DMS114 treated with DMSO at 0.1 percent for 48 hours (cell line): ENCODE results near the gene ACBD6.
A peak's percentile ranks its signal among the peaks of the same experiment; 100 is the strongest.

ENCODE experiments used
- DNase-seq: peaks from one replicate; lab custom pipeline; 2025; ENCODE audit not compliant: unreplicated experiment; lab: John Stamatoyannopoulos, UW

ACBD6 gene

DNA sequence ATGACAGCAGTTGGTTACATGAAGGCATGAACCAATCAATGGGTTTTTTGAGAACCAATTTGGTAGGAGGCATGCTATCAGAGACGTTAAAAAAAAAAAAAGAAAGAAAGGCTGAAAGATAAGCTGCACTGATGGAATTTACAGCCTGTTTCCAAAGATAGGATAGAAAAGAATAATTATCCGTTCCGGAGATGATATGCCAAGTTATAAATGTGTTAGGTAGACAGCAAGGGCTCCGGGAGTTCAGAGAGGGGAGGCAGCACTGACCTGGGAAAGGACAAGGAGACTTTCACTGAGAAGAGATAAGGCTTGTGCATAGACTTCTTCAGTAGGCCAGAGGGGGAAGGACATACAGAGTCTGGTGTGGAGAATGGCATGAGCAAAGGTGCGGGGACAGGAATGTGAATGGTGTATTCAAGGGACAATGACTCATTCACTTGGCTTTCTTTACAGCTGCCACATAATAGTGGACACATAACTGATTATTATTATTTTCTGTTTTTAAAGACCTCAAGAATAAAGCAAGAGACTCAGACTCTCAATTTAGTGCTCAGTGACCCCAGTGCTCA is 24.8 kb upstream of the ACBD6 start:
- no peak for DNase-seq

DNA sequence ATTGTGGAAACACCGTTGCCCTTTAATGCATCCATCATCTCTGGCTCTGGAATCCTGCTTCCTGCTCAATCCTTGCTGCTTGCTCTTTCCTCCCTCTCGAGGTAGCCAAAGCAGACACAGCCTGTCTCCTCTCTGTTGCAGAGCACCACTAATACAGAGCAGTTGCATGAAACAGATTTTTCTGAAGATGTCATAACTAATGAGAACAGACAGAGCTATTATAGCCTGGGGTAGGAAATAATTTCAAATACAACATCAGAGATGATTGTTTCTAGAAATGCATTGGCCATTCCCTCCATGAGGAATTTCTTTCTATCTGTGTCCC is 23.3 kb upstream of the ACBD6 start:
- DNase-seq, result no peak

DNA sequence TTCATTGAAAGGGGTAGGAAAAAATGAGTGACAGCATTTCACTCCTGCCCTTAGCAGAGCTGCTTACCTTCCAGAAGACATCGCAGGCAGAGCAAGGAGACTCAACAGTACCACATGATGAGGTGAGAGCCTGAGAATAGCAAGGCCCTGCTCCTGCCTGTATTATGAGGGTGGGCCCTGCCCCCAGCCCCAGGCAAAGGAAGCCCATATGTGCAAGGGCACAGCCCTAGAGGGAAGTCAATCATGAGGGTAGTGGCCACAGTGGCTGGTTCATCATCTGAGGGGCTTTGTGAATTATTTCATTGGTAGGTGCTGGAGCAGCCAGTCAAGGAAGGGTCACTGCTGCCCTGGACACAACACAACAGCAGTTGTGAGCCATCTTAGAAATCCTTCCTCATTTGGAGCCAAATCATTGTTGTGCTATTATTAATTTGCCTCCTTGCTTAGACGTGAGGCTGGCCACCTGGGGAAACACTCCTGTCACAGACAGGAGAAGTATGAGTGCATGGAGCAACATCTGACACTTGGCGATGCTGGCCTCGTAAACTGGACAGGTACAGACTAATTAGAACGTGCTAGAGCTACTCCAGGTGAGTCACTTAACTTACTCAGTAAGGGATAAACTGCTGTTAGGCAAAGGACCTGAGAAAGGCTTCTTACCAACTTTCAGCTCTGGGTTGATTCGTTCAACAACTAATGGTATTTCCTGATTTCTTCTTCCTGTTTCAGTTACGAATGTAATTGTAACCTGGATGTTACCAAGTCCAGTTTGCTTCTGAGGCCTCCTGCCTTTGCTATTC is 22.7 kb upstream of the ACBD6 start:
- no peak for DNase-seq

DNA sequence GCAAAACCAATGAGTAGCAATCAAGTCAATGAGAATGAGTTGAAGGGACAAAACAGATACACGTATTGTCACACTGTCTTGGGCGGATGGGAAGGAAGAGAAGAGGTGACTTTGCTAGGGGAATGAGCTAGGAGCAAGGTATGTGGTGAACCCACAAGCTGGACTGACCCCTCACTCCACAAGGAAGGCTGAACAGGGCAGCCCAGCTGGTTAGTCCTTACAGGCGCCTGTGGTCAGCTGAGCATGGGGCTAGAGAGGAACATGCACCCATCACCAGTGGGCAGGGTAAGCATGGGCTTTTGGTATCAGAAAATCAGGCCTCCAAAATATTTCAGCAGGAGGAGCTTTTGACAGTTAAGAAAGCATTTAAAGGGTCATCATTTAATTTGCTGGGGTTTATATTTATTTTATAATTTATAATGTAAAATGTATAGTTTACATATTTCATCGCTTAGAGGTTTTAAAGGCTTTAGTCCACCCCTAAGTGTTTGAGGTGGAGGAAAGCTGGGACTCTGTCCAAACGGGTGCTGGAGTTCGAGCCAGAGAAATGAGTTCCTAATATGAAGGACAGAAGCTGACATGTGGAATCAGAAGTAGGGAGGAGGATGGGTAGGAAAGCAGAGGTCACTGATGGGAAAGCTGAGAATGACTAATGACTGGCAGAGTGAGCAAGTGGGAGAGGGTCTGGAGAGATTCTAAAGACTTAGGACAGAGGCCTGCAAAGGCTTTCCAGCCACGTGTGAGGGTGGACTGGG is 22.0 kb upstream of the ACBD6 start:
- no peak for DNase-seq

DNA sequence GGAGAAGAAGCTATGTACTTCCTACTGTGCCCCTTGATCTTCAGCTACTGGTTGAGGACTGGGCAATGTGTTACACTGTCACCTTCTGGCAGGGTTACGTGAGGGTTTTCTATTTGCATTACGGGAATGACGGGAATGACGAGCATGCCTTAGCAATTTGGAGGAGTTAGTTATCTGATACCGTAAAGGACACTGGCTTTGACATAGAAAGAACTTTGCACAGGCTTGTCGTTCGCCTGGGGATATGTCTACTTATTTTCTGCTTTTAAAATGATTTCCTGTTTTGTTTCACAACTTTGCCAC is 19.8 kb upstream of the ACBD6 start:
- no peak for DNase-seq

DNA sequence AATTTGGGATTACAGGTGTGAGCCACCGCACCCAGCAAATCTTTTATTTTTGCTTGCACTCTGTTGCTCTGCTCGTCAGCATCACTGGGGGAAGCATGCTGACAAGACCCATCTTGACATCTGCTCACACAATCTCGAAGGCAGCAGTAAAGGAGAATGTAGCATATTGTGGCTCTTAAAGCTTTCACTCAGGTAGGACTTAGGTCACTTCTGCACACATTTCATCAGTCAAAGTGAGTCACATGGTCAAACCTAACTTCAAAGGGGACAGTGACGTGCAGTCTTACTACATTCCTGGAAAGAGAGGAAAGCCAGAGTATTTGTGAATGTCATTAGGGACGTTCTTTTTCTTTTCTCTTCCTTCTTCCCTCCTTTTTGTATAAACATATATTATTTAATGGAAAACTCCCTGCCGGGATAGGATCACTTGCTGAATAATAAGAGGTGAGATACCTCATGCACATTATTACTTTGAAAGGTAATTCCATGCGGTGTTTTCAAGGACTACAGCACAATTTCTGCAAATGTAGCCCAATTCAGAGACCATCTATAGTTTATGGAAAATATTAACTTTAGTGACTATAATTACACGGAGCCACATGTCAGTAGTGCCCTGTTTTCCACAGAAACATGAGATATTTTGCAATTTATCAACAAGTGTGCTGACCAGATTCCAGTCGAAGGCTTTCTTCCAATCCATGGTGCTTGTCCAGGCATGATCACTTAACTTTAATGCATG is 19.3 kb upstream of the ACBD6 start:
- DNase-seq, result no peak

DNA sequence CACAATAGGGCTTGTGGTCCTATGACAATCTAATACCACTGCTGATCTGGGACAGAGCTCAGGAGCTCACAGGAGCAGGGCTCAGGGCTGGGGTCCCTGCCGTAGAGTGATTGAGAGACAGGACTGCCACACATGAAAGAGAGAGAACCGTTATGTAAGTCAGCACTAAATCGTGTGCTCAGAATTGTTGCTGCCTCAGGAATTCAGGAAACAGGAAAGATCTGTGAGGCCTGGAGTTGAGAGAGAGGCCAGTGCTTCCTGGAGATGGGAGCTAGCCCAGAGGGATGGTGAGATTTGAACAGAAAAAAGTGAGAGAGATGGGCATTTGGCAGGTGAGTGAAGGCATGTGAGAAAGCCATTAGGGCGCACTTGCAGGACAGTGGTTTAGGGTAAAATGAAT is 17.5 kb upstream of the ACBD6 start:
- DNase-seq, result no peak

DNA sequence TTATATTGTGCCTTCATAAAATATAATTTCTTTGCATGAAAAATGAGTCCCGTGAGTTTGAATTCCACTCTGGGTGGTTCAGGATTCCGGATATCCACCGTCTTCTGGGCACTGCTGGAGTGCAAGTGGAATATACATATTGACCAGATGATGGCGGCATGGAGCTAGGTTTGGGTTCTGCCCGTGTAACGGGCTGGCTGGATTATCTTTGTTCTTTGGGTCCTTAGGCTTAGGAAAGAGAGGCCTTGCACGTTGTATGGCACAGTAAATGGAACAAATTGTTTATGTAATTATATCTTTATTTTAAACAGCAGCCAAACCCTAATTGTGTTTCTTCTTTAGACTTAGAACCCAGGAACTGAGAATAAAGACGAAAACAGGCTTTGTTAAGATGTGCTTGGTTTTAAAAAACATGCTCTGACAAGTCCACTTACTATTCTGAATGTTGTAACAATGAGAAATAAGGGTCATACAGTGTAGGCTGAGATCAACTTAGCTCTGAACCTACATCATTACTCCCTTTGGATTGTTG is 13.5 kb upstream of the ACBD6 start:
- peak; percentile 76 for DNase-seq

DNA sequence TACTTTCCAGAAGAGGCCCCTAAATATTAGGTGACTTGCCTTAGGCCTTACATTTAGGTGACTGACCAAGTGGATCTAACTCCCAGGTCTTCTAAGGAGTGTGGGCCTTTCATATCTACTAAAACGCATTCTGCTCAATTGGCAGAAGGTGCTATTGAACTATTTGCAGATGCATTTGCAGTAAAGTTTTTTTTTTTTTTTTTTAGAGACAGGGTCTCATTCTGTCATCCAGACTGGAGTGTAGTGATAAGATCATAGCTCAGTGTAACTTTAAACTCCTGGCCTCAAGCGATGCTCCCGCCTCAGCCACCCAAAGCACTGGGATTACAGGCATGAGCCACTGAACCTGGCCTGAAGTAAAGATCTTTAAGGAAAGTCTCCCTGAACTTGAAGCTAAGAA is 13.0 kb upstream of the ACBD6 start:
- DNase-seq, result no peak

DNA sequence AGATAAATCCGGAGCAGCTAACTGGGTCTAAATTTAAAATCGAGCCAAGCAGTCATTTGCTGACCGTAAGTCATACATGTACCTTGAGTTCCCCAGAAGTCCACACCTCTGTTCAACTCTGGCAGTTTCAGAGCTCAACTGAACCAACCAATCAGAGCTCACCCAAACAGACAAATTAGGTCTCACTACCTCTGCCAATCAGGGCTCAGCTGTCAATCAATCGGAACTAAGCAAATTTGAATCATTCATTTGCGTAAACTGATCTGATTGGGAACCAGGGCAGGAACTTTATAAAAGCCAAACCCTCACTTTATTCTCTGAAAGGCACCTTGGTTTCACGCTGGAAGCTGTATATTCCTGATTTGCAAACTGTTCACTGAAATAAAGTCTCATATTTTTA is 11.2 kb upstream of the ACBD6 start:
- DNase-seq, result no peak

DNA sequence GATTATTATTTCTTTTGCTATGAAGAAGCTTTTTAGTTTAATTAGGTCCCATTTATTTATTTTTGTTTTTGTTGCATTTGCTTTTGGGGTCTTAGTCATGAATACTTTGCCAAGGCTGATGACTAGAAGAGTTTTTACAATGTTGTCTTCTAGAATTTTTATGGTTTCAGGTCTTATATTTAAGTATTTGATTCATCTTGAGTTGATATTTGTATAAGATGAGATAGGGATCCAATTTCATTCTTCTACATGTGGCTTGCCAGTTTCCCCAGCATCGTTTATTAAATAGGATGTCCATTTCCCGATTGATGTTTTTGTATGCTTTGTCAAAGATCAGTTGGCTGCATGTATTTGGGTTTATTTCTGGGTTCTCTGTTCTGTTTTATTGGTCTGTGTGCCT is 8.5 kb upstream of the ACBD6 start:
- no peak for DNase-seq

DNA sequence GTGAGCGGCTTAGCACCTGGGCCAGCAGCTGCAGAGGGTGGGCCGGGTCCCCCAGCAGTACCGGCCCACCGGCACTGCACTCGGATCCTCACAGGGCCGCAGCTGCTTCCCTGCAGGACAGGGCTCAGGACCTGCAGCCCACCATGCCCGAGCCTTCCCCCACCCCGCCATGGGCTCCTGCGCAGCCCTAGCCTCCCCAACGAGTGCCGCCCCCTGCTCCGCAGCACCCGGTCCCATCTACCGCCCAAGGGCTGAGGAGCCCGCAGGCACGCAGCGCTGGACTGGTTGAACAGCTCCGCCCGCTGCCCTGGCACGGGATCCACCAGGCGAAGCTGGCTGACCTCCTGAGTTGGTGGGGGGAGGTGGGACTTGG is 6.3 kb upstream of the ACBD6 start:
- DNase-seq, result no peak

DNA sequence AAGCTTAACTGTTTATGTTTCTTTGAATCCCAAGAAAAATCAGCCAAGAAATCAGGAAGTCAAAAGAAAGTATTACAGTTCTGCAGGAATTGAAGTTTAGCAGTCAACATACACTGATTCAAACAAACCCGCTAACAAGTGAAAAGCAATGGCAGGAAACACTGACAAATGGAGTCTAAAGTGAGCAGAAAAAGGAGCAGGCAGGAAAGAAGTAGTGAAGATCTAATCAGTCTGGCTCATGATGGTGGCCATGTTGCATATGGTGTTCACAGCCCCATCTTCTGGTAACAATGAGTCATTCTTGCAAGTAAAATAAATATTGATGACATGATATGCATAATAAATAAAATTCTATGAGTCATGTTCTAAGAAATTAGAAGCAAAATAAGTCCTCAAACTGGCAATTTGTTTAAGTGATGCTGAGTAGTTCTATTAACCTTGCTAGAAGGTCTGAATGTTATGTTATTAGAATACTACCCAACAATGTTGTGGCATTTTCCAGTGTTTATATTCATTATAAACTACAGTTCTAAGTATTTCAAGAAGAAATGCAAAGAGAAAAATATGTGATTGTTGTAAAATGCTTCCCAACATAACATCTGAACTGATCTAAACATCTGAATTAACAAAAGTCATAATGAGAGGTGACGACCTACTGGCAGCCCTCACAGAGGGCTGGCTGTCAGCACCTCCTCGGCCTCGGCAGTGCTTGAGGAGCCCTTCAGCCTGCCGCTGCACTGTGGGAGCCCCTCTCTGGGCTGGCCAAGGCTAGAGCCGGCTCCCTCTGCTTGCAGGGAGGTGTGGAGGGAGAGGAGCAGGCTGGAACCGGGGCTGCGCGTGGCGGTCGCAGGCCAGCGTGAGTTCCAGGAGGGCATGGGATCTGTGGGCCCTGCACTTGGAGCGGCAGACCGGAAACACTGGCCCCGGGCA is 5.7 kb upstream of the ACBD6 start:
- no peak for DNase-seq

DNA sequence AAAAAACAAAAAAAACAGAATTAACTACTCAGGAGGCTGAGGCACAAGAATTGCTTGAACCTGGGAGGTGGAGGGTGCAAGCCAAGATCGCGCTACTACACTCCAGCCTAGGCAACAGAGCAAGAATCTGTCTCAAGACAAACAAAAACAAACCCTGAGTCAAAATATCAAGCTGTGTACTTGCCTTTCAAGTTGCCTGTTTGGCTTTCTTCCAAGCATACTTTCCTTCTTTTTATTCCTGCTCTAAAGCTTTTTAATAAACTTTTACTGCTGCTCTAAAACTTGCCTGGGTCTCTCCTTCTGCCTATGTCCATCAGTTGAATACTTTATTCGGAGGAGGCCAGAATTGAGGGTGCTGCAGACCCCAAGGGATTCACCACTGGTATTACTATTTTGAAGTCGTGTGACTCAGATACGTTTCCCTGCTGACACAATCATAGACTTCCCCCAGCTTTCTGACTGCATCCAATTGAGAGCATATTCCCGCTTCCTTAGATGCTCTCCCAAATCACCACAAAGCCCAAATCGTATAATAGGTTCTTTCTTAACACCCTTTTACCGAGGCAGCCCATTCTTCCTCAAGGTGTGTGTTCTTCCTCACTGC is 3.5 kb upstream of the ACBD6 start:
- DNase-seq, result no peak

DNA sequence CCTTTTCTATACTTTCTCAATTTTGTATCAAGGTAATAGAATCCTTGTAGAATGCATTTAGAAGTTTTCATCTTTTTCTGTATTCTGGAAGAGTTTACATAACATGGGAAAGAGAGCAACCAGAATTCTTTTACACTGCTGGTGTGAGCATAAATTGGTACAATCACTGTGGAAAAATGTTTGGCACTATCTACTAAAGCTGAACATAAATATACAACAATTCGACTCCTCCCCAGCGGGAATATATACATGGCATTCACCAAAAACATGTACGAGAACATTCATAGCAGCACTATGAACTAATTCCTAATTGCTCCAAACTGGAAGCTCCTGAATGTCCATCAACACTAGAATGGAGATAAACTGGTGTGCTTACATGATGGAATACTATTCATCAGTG is 1.8 kb upstream of the ACBD6 start:
- no peak for DNase-seq

DNA sequence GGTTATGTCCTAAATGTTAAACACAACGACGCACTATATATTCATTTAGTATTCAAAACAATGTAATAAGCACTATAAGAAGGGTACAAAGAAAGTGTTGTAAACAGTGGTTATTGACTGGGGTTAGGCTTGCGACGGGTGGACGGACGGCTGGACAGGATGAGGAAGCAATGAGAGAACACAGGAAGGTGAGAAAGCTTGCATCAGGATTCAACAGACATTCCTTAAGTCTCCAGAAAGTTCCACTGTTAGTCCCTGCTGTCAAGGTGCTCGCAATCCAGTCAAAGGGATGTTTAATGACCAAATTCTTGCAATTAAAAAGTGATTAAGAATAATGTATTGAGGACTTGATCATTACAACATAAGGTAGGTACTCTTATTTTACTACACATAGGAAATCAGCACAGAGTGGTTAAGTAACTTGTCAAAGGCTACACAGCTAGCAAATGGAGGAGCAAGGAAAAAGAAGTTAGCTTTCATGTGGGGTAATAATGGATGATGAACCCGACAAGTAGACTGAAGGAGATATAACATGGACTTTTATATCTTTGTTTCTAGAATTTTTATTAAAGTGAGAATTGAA is 994 bp upstream of the ACBD6 start:
- DNase-seq, result no peak

DNA sequence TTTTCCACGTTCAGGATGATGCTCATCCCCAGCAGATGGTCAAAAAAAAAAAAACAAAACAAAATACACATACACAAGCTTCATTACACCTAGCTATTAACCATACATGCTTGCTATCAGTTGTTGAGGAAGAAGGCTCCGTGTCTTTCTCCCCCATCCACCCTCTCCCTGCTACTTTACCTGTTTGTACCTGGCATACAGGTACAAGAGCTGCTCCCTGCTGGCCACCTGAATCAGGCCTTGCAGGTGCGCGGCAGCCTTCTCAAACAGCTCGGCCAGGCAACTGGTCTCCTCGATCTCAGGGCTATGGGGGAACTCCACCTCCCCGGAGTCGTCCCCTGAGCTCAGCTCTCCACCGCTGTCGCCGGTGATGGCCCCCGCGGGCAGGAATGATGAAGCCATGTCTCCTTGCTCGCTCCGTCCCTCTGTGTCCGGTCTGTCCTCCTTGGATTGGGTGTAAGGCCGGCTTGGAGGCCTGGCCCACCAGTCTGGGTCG is 464 bp downstream of the ACBD6 start:
- no peak for DNase-seq

DNA sequence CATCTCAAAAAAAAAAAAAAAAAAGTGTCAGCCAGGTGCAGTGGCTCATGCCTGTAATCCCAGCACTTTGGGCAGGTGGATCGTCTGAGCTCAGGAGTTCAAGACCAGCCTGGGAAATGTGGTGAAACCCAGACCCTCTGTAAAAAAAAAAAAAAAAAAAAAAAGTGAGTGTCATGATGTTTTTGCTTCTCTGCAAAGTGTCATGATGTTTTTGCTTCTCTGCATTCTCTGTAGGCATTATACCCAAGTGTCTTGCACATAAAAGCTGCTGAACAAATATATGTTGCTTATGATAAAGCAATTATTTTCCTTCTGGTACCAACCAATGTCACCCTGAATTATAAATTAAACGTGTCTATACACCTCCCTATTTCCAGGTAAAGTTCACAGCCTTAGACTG is 1.7 kb downstream of the ACBD6 start:
- no peak for DNase-seq

DNA sequence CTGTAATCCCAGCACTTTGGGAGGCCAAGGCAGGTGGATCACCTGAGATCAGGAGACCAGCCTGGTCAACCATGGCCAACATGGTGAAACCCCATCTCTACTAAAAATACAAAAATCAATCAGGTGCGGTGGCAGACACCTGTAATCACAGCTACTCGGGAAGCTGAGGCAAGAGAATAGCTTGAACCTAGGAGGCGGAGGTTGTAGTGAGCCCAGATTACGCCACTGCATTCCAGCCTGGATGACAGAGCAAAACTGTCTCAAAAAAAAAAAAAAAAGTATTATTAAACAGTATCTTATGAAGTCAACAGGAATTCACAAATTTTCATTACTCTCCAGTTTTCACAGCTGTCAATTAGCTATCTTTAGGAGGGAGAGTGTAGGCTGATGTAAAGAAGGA is 3.8 kb downstream of the ACBD6 start:
- DNase-seq, result no peak

DNA sequence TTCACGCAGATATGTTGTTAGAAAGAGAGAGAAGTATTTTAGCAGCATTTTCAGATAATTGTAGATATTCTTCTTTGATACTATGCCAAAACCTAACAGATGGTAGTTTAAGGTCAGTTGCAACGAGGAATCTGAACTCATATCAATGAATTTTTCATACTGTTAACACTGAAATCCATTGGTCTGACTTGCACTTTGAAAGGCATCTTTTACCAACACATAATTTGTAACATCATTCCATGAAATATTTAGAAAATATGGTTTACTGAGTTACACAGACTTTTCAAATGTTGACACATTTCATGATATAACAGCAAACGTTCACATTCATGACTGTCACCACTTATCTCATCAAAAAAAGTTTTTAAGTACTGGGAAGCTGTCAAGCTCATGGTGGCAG is 4.6 kb downstream of the ACBD6 start:
- no peak for DNase-seq
